Ascending aorta (tissue), 2 donors: ENCODE measurements around the gene SUSD5. TPM values are rescaled to one million over a fixed set of nuclear protein-coding genes. Genes with fewer than 3 reads are reported as not detected.

Experiments
- DNase-seq, 2 donors: peaks; one replicate each; pipeline ENCODE4 v3.0.0-alpha.2; 2019; ENCODE audit warnings: low spot score in 2 of 2
- H3K27ac ChIP-seq, 2 donors: fragments of 200-600 bp; sonication (generic); one replicate each; pipeline ENCODE4 v1.5.1; 2016 to 2017; ENCODE audit warnings: mild to moderate bottlenecking in 1 of 2
- H3K27me3 ChIP-seq: fragments of 200-600 bp; sonication (generic); one replicate; pipeline ENCODE4 v1.5.1; 2017
- H3K36me3 ChIP-seq, 2 donors: fragments of 200-600 bp; sonication (generic); one replicate each; pipeline ENCODE4 v1.5.1; 2016
- H3K4me1 ChIP-seq, 2 donors: fragments of 200-600 bp; sonication (generic); one replicate each; pipeline ENCODE4 v1.5.1; 2016 to 2017; ENCODE audit warnings: mild to moderate bottlenecking in 1 of 2
- H3K4me3 ChIP-seq, 2 donors: fragments of 200-600 bp; sonication (generic); one replicate each; pipeline ENCODE4 v1.5.1; 2016 to 2017; ENCODE audit warnings: mild to moderate bottlenecking in 1 of 2
- H3K9me3 ChIP-seq, 2 donors: fragments of 200-600 bp; sonication (generic); one replicate each; pipeline ENCODE4 v1.5.1; 2016
- CTCF ChIP-seq, 3 experiments: fragments of 200-600 bp in 2 of 3; fragments of 450-650 bp in 1 of 3; sonication (generic) in 2 of 3; IDR thresholded peaks; one replicate each; pipeline ENCODE4 v1.5.1; 2016 to 2019; ENCODE audit warnings: antibody characterized with exemption in 3 of 3, mild to moderate bottlenecking in 1 of 3, moderate library complexity in 1 of 3
- intact Hi-C: fragments of 100-400 bp; cut with DNase I; formaldehyde crosslinking; loops from one replicate; pipeline ENCODE4 v1.15.1; 2023
- total RNA-seq: library from RNA; depleted of rRNA; stranded (reverse); fragments of >200 nt; gene quantifications from one replicate; pipeline ENCODE4 v1.1.0, GENCODE V29; 2016

SUSD5 gene
- total RNA-seq, 1 donor from 2014 or later, result 68.0 TPM

- Histone ChIP-seq H3K27ac (peak overlapping the region; percentile 89 to 90), H3K9me3 (no peaks in the 10 kb centered on the region), H3K4me3 (peak overlapping the region; percentile 77 to 79), H3K4me1 (peaks cover 0 to 9% of the 10 kb centered on the region in 2 donors), H3K27me3 (no peaks in the 10 kb centered on the region), H3K36me3 (peaks cover 8 to 9% of the 10 kb centered on the region in 2 donors)
- no peak for DNase-seq
- no peak for TF ChIP-seq CTCF (IDR thresholded peaks at IDR 0.05)
- intact Hi-C loops, result loop anchor here (2.0 to 10.0 kb wide), 4 partner anchors 57 to 154 kb away; partner anchors contain the start of gene FBXL2
Measured at GRCh38 chr3:33217866-33218445, 654 bp downstream of the SUSD5 start.

GRCh38 chr3:33215739-33216138 lies 2.9 kb downstream of the SUSD5 start:
- Histone ChIP-seq H3K4me3 (peak overlapping the region; percentile 49 to 79), H3K27me3 (no peaks in the 10 kb centered on the region), H3K4me1 (peaks cover 0 to 19% of the 10 kb centered on the region in 2 donors), H3K36me3 (peaks cover 18 to 20% of the 10 kb centered on the region in 2 donors), H3K27ac (no peak overlapping the region), H3K9me3 (no peaks in the 10 kb centered on the region)
- intact Hi-C loops, result loop anchor here (5.0 to 10.0 kb wide), 3 partner anchors 59 to 157 kb away; partner anchors contain the start of gene FBXL2
- no peak for DNase-seq
- no peak for TF ChIP-seq CTCF (IDR thresholded peaks at IDR 0.05)

- intact Hi-C loops, result loop anchor here (10.0 kb wide), 1 partner anchor 62 kb away; the partner anchor contains the start of gene FBXL2
- peak overlapping the region; percentile 58 to 59 for H3K27ac ChIP-seq
Measured at GRCh38 chr3:33212406-33212805, 6.2 kb downstream of the SUSD5 start.

GRCh38 chr3:33211444-33211843 lies 7.2 kb downstream of the SUSD5 start:
- peaks cover 0 to 17% of the 10 kb centered on the region in 2 donors for H3K4me1 ChIP-seq
- no peak for TF ChIP-seq CTCF (IDR thresholded peaks at IDR 0.05)
- peaks cover 36 to 46% of the 10 kb centered on the region in 2 donors for H3K36me3 ChIP-seq
- H3K9me3 ChIP-seq, result peaks cover 0 to 9% of the 10 kb centered on the region in 2 donors
- intact Hi-C loops, result loop anchor here (10.0 kb wide), 1 partner anchor 63 kb away; the partner anchor contains the start of gene FBXL2
- DNase-seq, result peak; percentile 41 to 91
- peak overlapping the region; percentile 58 to 59 for H3K27ac ChIP-seq
- H3K4me3 ChIP-seq, result no peak overlapping the region
- no peaks in the 10 kb centered on the region for H3K27me3 ChIP-seq

More at GRCh38 chr3:33212406-33212805, 6.2 kb downstream of the SUSD5 start:
- Histone ChIP-seq H3K27me3 (no peaks in the 10 kb centered on the region), H3K4me3 (no peak overlapping the region), H3K36me3 (peaks cover 26 to 36% of the 10 kb centered on the region in 2 donors), H3K4me1 (peaks cover 0 to 17% of the 10 kb centered on the region in 2 donors), H3K9me3 (peaks cover 0 to 9% of the 10 kb centered on the region in 2 donors)
- TF ChIP-seq CTCF (IDR thresholded peaks at IDR 0.05), result no peak
- no peak for DNase-seq

- Histone ChIP-seq H3K9me3 (peaks cover 0 to 9% of the 10 kb centered on the region in 2 donors), H3K27me3 (no peaks in the 10 kb centered on the region), H3K4me1 (peaks cover 0 to 17% of the 10 kb centered on the region in 2 donors), H3K27ac (no peak overlapping the region), H3K36me3 (peaks cover 41 to 60% of the 10 kb centered on the region in 2 donors), H3K4me3 (no peak overlapping the region)
- no peak for TF ChIP-seq CTCF (IDR thresholded peaks at IDR 0.05)
- no peak for DNase-seq
- intact Hi-C loops, result no loop called here
Measured at GRCh38 chr3:33209357-33209756, 9.3 kb downstream of the SUSD5 start.
